Panc1 (cell line): ENCODE results near the gene ENPP7. TPM values are rescaled to one million over a fixed set of nuclear protein-coding genes. Genes with fewer than 3 reads are reported as not detected.

Experiments
- ATAC-seq: fragments of 200-7000 bp; cut with Tn5 transposase; 2 replicates; pipeline ENCODE4 v1.9.1; 2020; ENCODE audit warnings: mild to moderate bottlenecking, moderate library complexity
- BruUV-seq: library from RNA; stranded (reverse); fragments of 400-500 nt; replicated peaks from 2 replicates; lab custom pipeline; 2021; lab: Mats Ljungman, UMichigan
- CTCF ChIA-PET: fragments of 300-600 bp; sonication (Branson Sonifier 250); formaldehyde crosslinking; loops from one replicate; lab custom pipeline; 2022; ENCODE audit warnings: antibody characterized with exemption; lab: Charles Lee
- POLR2A ChIA-PET: fragments of 300-600 bp; sonication (Branson Sonifier 250); formaldehyde crosslinking; loops from one replicate; lab custom pipeline; 2022; ENCODE audit warnings: antibody characterized with exemption; lab: Charles Lee
- DNase-seq: peaks from one replicate; pipeline ENCODE4 v3.0.0-alpha.2; 2010; ENCODE audit warnings: low read depth, low spot score
- H3K27ac ChIP-seq: 2 replicates; pipeline ENCODE4 v1.5.1; 2011; ENCODE audit warnings: mild to moderate bottlenecking, low read length, inconsistent platforms
- H3K27me3 ChIP-seq: fragments of 200-500 bp; sonication (Bioruptor generic); 2 replicates; pipeline ENCODE4 v1.6.0; 2014; ENCODE audit warnings: low read length, inconsistent platforms; ENCODE audit not compliant: control insufficient read depth, insufficient read depth
- H3K36me3 ChIP-seq: fragments of 200-500 bp; sonication (Bioruptor generic); 2 replicates; pipeline ENCODE4 v1.5.1; 2014; ENCODE audit warnings: inconsistent platforms, mild to moderate bottlenecking, low read length, moderate library complexity; ENCODE audit not compliant: control insufficient read depth, insufficient read depth
- H3K4me1 ChIP-seq: 2 replicates; pipeline ENCODE4 v1.5.1; 2011; ENCODE audit warnings: inconsistent platforms, mild to moderate bottlenecking, low read length, moderate library complexity; ENCODE audit not compliant: control insufficient read depth, insufficient read depth
- H3K4me3 ChIP-seq, 2 experiments: 2 replicates each; pipeline ENCODE4 v1.5.1; 2011 to 2012; ENCODE audit warnings: low read depth in 2 of 2, low read length in 2 of 2, mild to moderate bottlenecking in 2 of 2, inconsistent platforms in 1 of 2, moderate library complexity in 1 of 2
- H3K9me3 ChIP-seq: fragments of 200-500 bp; sonication (Bioruptor generic); 2 replicates; pipeline ENCODE4 v1.5.1; 2014; ENCODE audit warnings: low read depth, mild to moderate bottlenecking, inconsistent platforms, low read length, moderate library complexity; ENCODE audit not compliant: control insufficient read depth, insufficient read depth
- POLR2AphosphoS5 ChIP-seq: IDR thresholded peaks from 2 replicates; pipeline ENCODE4 v1.6.1; 2012; ENCODE audit warnings: mild to moderate bottlenecking, low read depth, low read length, moderate library complexity
- SIN3A ChIP-seq: IDR thresholded peaks from 2 replicates; pipeline ENCODE4 v1.6.1; 2012; ENCODE audit warnings: low read depth, mild to moderate bottlenecking, low read length, moderate library complexity, borderline replicate concordance; ENCODE audit not compliant: insufficient read depth
- TCF7L2 ChIP-seq: IDR thresholded peaks from 2 replicates; pipeline ENCODE4 v1.6.1; 2011; ENCODE audit warnings: mild to moderate bottlenecking, low read depth, low read length, inconsistent platforms
- in situ Hi-C: cut with HindIII; loops from 2 replicates; pipeline ENCODE4 v1.10.0; 2016; ENCODE audit warnings: low sequenced_read_pairs, low pct_unique_long_range_greater_than_20kb
- intact Hi-C: fragments of 100-400 bp; cut with micrococcal nuclease; formaldehyde crosslinking; loops from one replicate; pipeline ENCODE4 v1.10.0; 2022; ENCODE audit not compliant: unreplicated experiment
- total RNA-seq: library from RNA; stranded (reverse); gene quantifications from one replicate; pipeline ENCODE4 v1.2.1, GENCODE V29; 2021; ENCODE audit not compliant: unreplicated experiment
- TF ChIP-seq, protein P1 (sequence below): fragments of 450-650 bp; IDR thresholded peaks from 2 replicates; pipeline ENCODE4 v1.5.1; 2017; ENCODE audit warnings: mild to moderate bottlenecking
- TF ChIP-seq, protein P2 (sequence below), 2 experiments: IDR thresholded peaks; 2 replicates each; pipeline ENCODE4 v1.6.1; 2011 to 2012; ENCODE audit warnings: low read depth in 2 of 2, control low read depth in 1 of 2, low read length in 1 of 2, mild to moderate bottlenecking in 1 of 2, moderate library complexity in 1 of 2; ENCODE audit not compliant: insufficient read depth in 1 of 2

Gene ENPP7
- total RNA-seq, 1 experiment from 2014 or later, result not detected

DNA sequence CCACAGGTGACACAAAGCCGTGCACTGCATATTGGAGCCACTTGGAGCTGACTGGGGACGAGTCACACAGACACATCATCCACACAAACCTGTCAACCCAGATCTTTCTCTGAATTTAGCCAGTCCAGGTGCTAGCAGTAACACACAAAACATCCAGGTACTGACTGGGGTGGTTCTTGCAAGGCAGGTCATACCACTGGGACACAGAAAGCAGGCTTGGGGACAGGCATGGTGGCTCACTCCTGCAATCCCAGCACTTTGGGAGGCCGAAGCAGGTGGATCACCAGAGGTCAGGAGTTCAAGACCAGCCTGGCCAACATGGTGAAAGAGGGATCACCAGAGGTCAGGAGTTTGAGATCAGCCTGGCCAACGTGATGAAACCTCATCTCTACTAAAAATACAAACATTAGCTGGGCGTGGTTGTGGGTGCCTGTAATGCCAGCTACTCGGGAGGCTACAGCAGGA, 14.9 kb downstream of the ENPP7 start:
- no peak for DNase-seq
- intact Hi-C loops, result loop anchor here (10.0 kb wide), 1 partner anchor 89 kb away; the partner anchor contains the start of gene CBX4
- in situ Hi-C loops, result no loop called here
- POLR2A ChIA-PET, result interaction anchor here (0.7 kb wide), 1 partner anchor 33 kb away, joined by 4 read pairs; no protein-coding TSS in a partner anchor
- Histone ChIP-seq H3K27ac (no peak overlapping the region), H3K36me3 (no peaks in the 10 kb centered on the region), H3K4me1 (peaks cover 8% of the 10 kb centered on the region; the same call in 1 of the 2 replicates), H3K9me3 (no peaks in the 10 kb centered on the region), H3K27me3 (0 out of 2 replicates have a peak, but pooled peaks cover 3% of the 10 kb centered on the region), H3K4me3 (no peak overlapping the region)
- ATAC-seq, result no peak
- CTCF ChIA-PET, result interaction anchor here (0.5 to 1.6 kb wide), 10 partner anchors 13 to 1102 kb away, joined by 3 to 6 read pairs (median 4); partner anchors contain the start of gene CBX8
- BruUV-seq, result no TSS peak
- TF ChIP-seq TCF7L2 (no peak), POLR2AphosphoS5 (no peak), SIN3A (no peak)
- TF ChIP-seq, protein P1, sequence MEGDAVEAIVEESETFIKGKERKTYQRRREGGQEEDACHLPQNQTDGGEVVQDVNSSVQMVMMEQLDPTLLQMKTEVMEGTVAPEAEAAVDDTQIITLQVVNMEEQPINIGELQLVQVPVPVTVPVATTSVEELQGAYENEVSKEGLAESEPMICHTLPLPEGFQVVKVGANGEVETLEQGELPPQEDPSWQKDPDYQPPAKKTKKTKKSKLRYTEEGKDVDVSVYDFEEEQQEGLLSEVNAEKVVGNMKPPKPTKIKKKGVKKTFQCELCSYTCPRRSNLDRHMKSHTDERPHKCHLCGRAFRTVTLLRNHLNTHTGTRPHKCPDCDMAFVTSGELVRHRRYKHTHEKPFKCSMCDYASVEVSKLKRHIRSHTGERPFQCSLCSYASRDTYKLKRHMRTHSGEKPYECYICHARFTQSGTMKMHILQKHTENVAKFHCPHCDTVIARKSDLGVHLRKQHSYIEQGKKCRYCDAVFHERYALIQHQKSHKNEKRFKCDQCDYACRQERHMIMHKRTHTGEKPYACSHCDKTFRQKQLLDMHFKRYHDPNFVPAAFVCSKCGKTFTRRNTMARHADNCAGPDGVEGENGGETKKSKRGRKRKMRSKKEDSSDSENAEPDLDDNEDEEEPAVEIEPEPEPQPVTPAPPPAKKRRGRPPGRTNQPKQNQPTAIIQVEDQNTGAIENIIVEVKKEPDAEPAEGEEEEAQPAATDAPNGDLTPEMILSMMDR, result no peak
- TF ChIP-seq, protein P2, sequence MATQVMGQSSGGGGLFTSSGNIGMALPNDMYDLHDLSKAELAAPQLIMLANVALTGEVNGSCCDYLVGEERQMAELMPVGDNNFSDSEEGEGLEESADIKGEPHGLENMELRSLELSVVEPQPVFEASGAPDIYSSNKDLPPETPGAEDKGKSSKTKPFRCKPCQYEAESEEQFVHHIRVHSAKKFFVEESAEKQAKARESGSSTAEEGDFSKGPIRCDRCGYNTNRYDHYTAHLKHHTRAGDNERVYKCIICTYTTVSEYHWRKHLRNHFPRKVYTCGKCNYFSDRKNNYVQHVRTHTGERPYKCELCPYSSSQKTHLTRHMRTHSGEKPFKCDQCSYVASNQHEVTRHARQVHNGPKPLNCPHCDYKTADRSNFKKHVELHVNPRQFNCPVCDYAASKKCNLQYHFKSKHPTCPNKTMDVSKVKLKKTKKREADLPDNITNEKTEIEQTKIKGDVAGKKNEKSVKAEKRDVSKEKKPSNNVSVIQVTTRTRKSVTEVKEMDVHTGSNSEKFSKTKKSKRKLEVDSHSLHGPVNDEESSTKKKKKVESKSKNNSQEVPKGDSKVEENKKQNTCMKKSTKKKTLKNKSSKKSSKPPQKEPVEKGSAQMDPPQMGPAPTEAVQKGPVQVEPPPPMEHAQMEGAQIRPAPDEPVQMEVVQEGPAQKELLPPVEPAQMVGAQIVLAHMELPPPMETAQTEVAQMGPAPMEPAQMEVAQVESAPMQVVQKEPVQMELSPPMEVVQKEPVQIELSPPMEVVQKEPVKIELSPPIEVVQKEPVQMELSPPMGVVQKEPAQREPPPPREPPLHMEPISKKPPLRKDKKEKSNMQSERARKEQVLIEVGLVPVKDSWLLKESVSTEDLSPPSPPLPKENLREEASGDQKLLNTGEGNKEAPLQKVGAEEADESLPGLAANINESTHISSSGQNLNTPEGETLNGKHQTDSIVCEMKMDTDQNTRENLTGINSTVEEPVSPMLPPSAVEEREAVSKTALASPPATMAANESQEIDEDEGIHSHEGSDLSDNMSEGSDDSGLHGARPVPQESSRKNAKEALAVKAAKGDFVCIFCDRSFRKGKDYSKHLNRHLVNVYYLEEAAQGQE (IDR thresholded peaks at IDR 0.05; ENCODE audit: insufficient read depth in 1 of 2, low read depth in 2 of 2, low read length in 1 of 2), result no peak

DNA sequence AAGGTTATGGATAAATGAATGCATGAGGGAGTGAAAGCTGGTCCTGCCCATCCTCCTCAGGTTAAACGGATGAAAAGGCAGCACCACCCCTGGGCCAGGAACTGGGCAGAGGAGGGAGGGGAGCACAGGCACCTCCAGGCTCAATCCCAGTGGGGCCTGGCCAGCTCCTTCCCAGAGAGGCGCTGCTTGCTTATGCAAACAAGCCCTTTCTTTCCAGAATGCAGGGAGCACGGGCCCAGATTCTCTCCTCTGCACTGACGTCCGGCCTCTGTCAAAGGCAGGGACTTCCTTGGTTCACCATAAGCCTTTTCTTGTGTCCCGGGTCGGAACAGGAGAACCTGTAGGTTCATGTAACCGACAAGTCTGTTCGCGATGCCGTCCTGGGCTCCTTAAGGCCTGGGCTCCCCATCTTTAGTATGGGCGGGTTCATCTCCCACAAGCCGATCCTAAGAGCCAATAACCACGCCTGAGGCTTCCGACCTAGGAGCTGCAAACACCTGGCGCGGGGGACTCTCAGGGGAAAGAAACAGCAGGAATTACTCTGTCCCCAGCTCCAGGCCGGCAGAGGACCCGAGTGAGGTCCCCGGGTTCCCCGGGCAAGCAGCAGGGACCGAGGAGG, 16.3 kb downstream of the ENPP7 start:
- no peak for DNase-seq
- H3K36me3 ChIP-seq, result no peaks in the 10 kb centered on the region
- in situ Hi-C loops (no loop called here), intact Hi-C loops (loop anchor here (10.0 kb wide), 1 partner anchor 88 kb away; the partner anchor contains the start of gene CBX4)
- TF ChIP-seq POLR2AphosphoS5, result no peak
- H3K27me3 ChIP-seq, result 0 out of 2 replicates have a peak, but pooled peaks cover 3% of the 10 kb centered on the region
- no peaks in the 10 kb centered on the region for H3K9me3 ChIP-seq
- no peak overlapping the region for H3K4me3 ChIP-seq
- no peak overlapping the region for H3K27ac ChIP-seq
- ChIA-PET POLR2A (no interaction called here), CTCF (interaction anchor here (0.6 to 1.6 kb wide), 4 partner anchors 50 to 305 kb away, joined by 3 to 5 read pairs (median 4); partner anchors contain the start of gene CBX8)
- H3K4me1 ChIP-seq, result peaks cover 8% of the 10 kb centered on the region; the same call in 1 of the 2 replicates
- no TSS peak for BruUV-seq
- ATAC-seq, result 0 out of 2 replicates have a peak, but pooled peaks have one; percentile 28
